Activated CD4-positive, alpha-beta T cell treated with anti-CD3 and anti-CD28 coated beads, Interleukin-2, Interleukin-4, amounts not matched to agents 100 ng/mL and 50 ng/mL, durations not matched to agents 16 hours and 8 hours (primary cell): ENCODE data around the gene FCGR3B.
"Not testable (repeated sequence)": the region's sequence is repeated elsewhere in the genome, so short reads cannot be mapped to it uniquely, and the experiment has no call there.

Source experiments
- DNase-seq: peaks from one replicate; pipeline ENCODE4 v3.0.0-alpha.2; 2020; ENCODE audit warnings: low spot score

Gene FCGR3B

GRCh38 chr1:161631076-161631475 lies at the start of gene FCGR3B:
FCGR3B (minus strand) TSS chr1:161631176; CDS start chr1:161631094, 82 bp downstream.
- no peak for DNase-seq

- DNase-seq = no peak
Measured at GRCh38 chr1:161678500-161678899, 47.5 kb upstream of the FCGR3B start.

- no peak for DNase-seq
Measured at GRCh38 chr1:161676958-161677689, 46.1 kb upstream of the FCGR3B start.

- DNase-seq = no peak
Measured at GRCh38 chr1:161676441-161676840, 45.5 kb upstream of the FCGR3B start.

- not testable (repeated sequence) for DNase-seq
Measured at GRCh38 chr1:161674908-161675307, 43.9 kb upstream of the FCGR3B start.

GRCh38 chr1:161674447-161674846 lies 43.5 kb upstream of the FCGR3B start:
- not testable (repeated sequence) for DNase-seq

- not testable (repeated sequence) for DNase-seq
Measured at GRCh38 chr1:161673437-161673836, 42.5 kb upstream of the FCGR3B start.

GRCh38 chr1:161671045-161672020 lies 40.4 kb upstream of the FCGR3B start:
- peak; percentile 23 for DNase-seq

GRCh38 chr1:161664689-161665088 lies 33.7 kb upstream of the FCGR3B start:
- DNase-seq = not testable (repeated sequence)

- not testable (repeated sequence) for DNase-seq
Measured at GRCh38 chr1:161663569-161663968, 32.6 kb upstream of the FCGR3B start.

GRCh38 chr1:161662684-161663339 lies 31.8 kb upstream of the FCGR3B start, which contains the start of gene FCGR2B:
FCGR2B (plus strand) TSS chr1:161663143; CDS start chr1:161663242, 99 bp downstream.
- DNase-seq = not testable (repeated sequence)

- not testable (repeated sequence) for DNase-seq
Measured at GRCh38 chr1:161661660-161662311, 30.8 kb upstream of the FCGR3B start.

GRCh38 chr1:161658524-161658923 lies 27.5 kb upstream of the FCGR3B start:
- not testable (repeated sequence) for DNase-seq

GRCh38 chr1:161653971-161654370 lies 23.0 kb upstream of the FCGR3B start:
- not testable (repeated sequence) for DNase-seq

GRCh38 chr1:161653541-161653940 lies 22.6 kb upstream of the FCGR3B start:
- DNase-seq = not testable (repeated sequence)

- DNase-seq = peak; percentile 25
Measured at GRCh38 chr1:161647507-161648360, 16.8 kb upstream of the FCGR3B start.

- DNase-seq = not testable (repeated sequence)
Measured at GRCh38 chr1:161644855-161645254, 13.9 kb upstream of the FCGR3B start.

- DNase-seq = not testable (repeated sequence)
Measured at GRCh38 chr1:161643481-161644208, 12.7 kb upstream of the FCGR3B start.

- DNase-seq = not testable (repeated sequence)
Measured at GRCh38 chr1:161642697-161643096, 11.7 kb upstream of the FCGR3B start.

- not testable (repeated sequence) for DNase-seq
Measured at GRCh38 chr1:161639203-161639602, 8.2 kb upstream of the FCGR3B start.
